ENCODE measurements around the gene STOML1.

Gene STOML1

GRCh38 chr15:74032046-74032445 is 40.0 kb upstream of the STOML1 start:
- no peak for TF ChIP-seq CTCF (IDR thresholded peaks at IDR 0.05; ENCODE audit: insufficient read depth, low read depth, low read length, missing control alignments)
- no peak for DNase-seq (ENCODE audit: low read depth)
- H3K4me3 ChIP-seq (ENCODE audit: low read length): no peak overlapping the region

GRCh38 chr15:74028646-74029045 is 36.6 kb upstream of the STOML1 start:
- no peak for DNase-seq (ENCODE audit: low read depth)
- TF ChIP-seq CTCF (IDR thresholded peaks at IDR 0.05; ENCODE audit: insufficient read depth, low read depth, low read length, missing control alignments): no peak

GRCh38 chr15:74027688-74028087 is 35.6 kb upstream of the STOML1 start:
- DNase-seq (ENCODE audit: low read depth): no peak
- H3K4me3 ChIP-seq (ENCODE audit: low read length): no peak overlapping the region
- TF ChIP-seq CTCF (IDR thresholded peaks at IDR 0.05; ENCODE audit: insufficient read depth, low read depth, low read length, missing control alignments): no peak

More at GRCh38 chr15:74028646-74029045, 36.6 kb upstream of the STOML1 start:
- H3K4me3 ChIP-seq (ENCODE audit: low read length): no peak overlapping the region

- no peak overlapping the region for H3K4me3 ChIP-seq (ENCODE audit: low read length)
- no peak for DNase-seq (ENCODE audit: low read depth)
- no peak for TF ChIP-seq CTCF (IDR thresholded peaks at IDR 0.05; ENCODE audit: insufficient read depth, low read depth, low read length, missing control alignments)
Measured at GRCh38 chr15:74025436-74025835, 33.3 kb upstream of the STOML1 start.

- no peak overlapping the region for H3K4me3 ChIP-seq (ENCODE audit: low read length)
- DNase-seq (ENCODE audit: low read depth): no peak
- TF ChIP-seq CTCF (IDR thresholded peaks at IDR 0.05; ENCODE audit: insufficient read depth, low read depth, low read length, missing control alignments): no peak
Measured at GRCh38 chr15:74024687-74025086, 32.6 kb upstream of the STOML1 start.

GRCh38 chr15:74022706-74023470 is 30.8 kb upstream of the STOML1 start:
- no peak overlapping the region for H3K4me3 ChIP-seq (ENCODE audit: low read length)
- no peak for TF ChIP-seq CTCF (IDR thresholded peaks at IDR 0.05; ENCODE audit: insufficient read depth, low read depth, low read length, missing control alignments)
- no peak for DNase-seq (ENCODE audit: low read depth)

- DNase-seq (ENCODE audit: low read depth): no peak
- TF ChIP-seq CTCF (IDR thresholded peaks at IDR 0.05; ENCODE audit: insufficient read depth, low read depth, low read length, missing control alignments): no peak
- no peak overlapping the region for H3K4me3 ChIP-seq (ENCODE audit: low read length)
Measured at GRCh38 chr15:74019734-74020133, 27.6 kb upstream of the STOML1 start.
